Heart right ventricle (tissue), 16 donors: ENCODE data around the gene COLEC12. TPM values are rescaled to one million over a fixed set of nuclear protein-coding genes. Genes with fewer than 3 reads are reported as not detected.

Experiments used
- ATAC-seq, 8 donors: fragments of 200-7000 bp; cut with Tn5 transposase; one replicate each; pipeline ENCODE4 v1.9.1; 2020; ENCODE audit warnings: mild to moderate bottlenecking in 8 of 8, moderate library complexity in 8 of 8, moderate number of reproducible peaks in 1 of 8
- DNase-seq, 2 donors: peaks; one replicate each; pipeline ENCODE4 v3.0.0-alpha.2; 2020
- H3K27ac ChIP-seq, 10 donors: fragments of 200-600 bp; sonication (generic) in 2 of 10; one replicate each; pipeline versions ENCODE4 v1.5.0 to v1.8.0; 2020 to 2022; ENCODE audit warnings: mild to moderate bottlenecking in 3 of 10
- H3K27me3 ChIP-seq, 7 donors: fragments of 200-600 bp; one replicate each; pipeline ENCODE4 v1.8.0; 2021 to 2022; ENCODE audit warnings: mild to moderate bottlenecking in 2 of 7
- H3K36me3 ChIP-seq, 9 donors: fragments of 200-600 bp; sonication (generic) in 1 of 9; one replicate each; pipeline versions ENCODE4 v1.5.0 to v1.8.0; 2020 to 2022; ENCODE audit warnings: mild to moderate bottlenecking in 2 of 9
- H3K4me1 ChIP-seq, 9 donors: fragments of 200-600 bp; sonication (generic) in 1 of 9; one replicate each; pipeline versions ENCODE4 v1.5.0 to v1.8.0; 2020 to 2022; ENCODE audit warnings: mild to moderate bottlenecking in 4 of 9
- H3K4me3 ChIP-seq, 10 donors: fragments of 200-600 bp; sonication (generic) in 2 of 10; one replicate each; pipeline versions ENCODE4 v1.5.0 to v1.8.0; 2020 to 2022; ENCODE audit warnings: mild to moderate bottlenecking in 7 of 10, moderate library complexity in 2 of 10
- H3K9me3 ChIP-seq, 11 donors: fragments of 200-600 bp in 10 of 11; sonication (generic) in 2 of 11; one replicate each; pipeline versions ENCODE4 v1.5.0 to v1.8.0; 2013 to 2022; ENCODE audit warnings: mild to moderate bottlenecking in 2 of 11, control low read depth in 1 of 11, moderate library complexity in 1 of 11
- WGBS, 2 donors: extraction: QIAGEN DNeasy Blood & Tissue Kit; methylation state at CpG; one replicate each; pipeline ENCODE4 v1.1.7; 2013; ENCODE audit warnings: inconsistent platforms in 1 of 2; 5-methylcytosine and 5-hydroxymethylcytosine counted together
- intact Hi-C, 10 donors: fragments of 100-400 bp; cut with DNase I; formaldehyde crosslinking; loops; one replicate each; pipeline versions ENCODE4 v1.11.1 to v1.14.2; 2022
- polyA plus RNA-seq, 2 donors: library from polyadenylated mRNA; stranded (reverse); fragments of 200-250 nt; gene quantifications; one replicate each; pipeline ENCODE4 v1.2.3, GENCODE V29; 2013
- total RNA-seq, 10 donors: library from RNA; stranded (reverse); fragmentation: NEBNext Ultra II Directional in 3 of 10; extraction: Animal tissue kit (Norgen Biotek cat#: 25700) in 3 of 10; gene quantifications; one replicate each; pipeline versions ENCODE4 v1.2.1 to v1.2.4, GENCODE V29; 2021 to 2023
- TF ChIP-seq, protein P1 (sequence below), 9 donors: fragments of 200-600 bp; sonication (generic) in 2 of 9; IDR thresholded peaks; one replicate each; pipeline versions ENCODE4 v1.5.0 to v1.8.0; 2021 to 2022; ENCODE audit warnings: antibody characterized with exemption in 9 of 9, mild to moderate bottlenecking in 5 of 9, moderate library complexity in 1 of 9
- donor health status: Arrhythmogenic right ventricular cardiomyopathy.
- donor health status: ischemic (EF 13 %, LVEDD 7.1; RV severe dilation, severe dysfunction).
- donor health status: healthy with polysubstance abuse.
- donor health status: DM: no; HTN: yes; CAD: no.
- donor health status: DM: no; HTN: no; CAD: no.
- donor health status: ischemic (EF 25% LVEDD 6.9; RV normal size, moderate dysfunction).
- donor health status: ischemic (EF 25% LVEDD 5.7; RV mildly dilated, moderate dysfunction).
- donor health status: healthy.
- donor health status: DM: yes; HTN: yes; CAD: no.
- donor health status: Ischemic cardiomyopathy.
- donor health status: ischemic (EF 35%, LVEDD 5.7; RV mildly dilated, moderate dysfunction).
- donor health status: nonischemic (EF 11% LVEDD 7.7; RV severe dilation, severe dysfunction).
- donor health status: DM: yes; HTN: yes; CAD: no.
- donor health status: PGD.
- donor health status: ischemic (EF 29% LVEDD 5.4; RV normal size, mild dysfunction).
- donor health status: nonischemic (EF 23%, LVEDD 6.1; RV moderate dilation, normal function).

The COLEC12 gene
- total and polyA plus RNA-seq, 12 donors: 2.8 to 15.4 (median 6.2) TPM

DNA sequence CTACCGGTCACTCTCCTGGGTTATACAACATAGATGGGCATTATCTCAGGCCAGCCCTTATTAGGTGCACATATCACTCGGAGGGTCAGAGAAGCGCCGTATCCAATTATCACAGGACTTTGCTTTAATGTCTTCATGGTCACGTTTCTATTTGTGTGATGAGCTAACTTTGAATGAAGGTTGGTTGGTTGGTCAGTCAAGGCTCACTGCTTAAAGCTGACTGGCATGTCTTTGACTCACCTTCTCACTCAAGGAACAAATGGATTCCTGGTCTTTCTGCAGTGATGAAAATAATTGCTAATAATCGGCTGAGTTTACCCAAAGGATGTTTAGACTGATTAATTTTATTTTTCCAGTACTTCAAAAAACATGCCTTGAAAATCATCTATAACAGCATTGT, 39.7 kb downstream of the COLEC12 start:
- DNase-seq (no peak), ATAC-seq (no peak)
- TF ChIP-seq, protein P1, sequence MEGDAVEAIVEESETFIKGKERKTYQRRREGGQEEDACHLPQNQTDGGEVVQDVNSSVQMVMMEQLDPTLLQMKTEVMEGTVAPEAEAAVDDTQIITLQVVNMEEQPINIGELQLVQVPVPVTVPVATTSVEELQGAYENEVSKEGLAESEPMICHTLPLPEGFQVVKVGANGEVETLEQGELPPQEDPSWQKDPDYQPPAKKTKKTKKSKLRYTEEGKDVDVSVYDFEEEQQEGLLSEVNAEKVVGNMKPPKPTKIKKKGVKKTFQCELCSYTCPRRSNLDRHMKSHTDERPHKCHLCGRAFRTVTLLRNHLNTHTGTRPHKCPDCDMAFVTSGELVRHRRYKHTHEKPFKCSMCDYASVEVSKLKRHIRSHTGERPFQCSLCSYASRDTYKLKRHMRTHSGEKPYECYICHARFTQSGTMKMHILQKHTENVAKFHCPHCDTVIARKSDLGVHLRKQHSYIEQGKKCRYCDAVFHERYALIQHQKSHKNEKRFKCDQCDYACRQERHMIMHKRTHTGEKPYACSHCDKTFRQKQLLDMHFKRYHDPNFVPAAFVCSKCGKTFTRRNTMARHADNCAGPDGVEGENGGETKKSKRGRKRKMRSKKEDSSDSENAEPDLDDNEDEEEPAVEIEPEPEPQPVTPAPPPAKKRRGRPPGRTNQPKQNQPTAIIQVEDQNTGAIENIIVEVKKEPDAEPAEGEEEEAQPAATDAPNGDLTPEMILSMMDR (IDR thresholded peaks at IDR 0.05): no peak
- Histone ChIP-seq H3K9me3 (peaks cover 0 to 7% (median 0%) of the 10 kb centered on the region in 11 donors), H3K4me1 (peaks cover 2 to 60% (median 27%) of the 10 kb centered on the region in 9 donors), H3K27ac (no peak overlapping the region), H3K4me3 (no peak overlapping the region), H3K36me3 (no peaks in the 10 kb centered on the region), H3K27me3 (peaks cover 0 to 20% (median 0%) of the 10 kb centered on the region in 7 donors)
- intact Hi-C loops: no loop called here
- WGBS, 2 donors: 71 to 91% methylated on average over 5 to 6 of the region's 6 CpGs

DNA sequence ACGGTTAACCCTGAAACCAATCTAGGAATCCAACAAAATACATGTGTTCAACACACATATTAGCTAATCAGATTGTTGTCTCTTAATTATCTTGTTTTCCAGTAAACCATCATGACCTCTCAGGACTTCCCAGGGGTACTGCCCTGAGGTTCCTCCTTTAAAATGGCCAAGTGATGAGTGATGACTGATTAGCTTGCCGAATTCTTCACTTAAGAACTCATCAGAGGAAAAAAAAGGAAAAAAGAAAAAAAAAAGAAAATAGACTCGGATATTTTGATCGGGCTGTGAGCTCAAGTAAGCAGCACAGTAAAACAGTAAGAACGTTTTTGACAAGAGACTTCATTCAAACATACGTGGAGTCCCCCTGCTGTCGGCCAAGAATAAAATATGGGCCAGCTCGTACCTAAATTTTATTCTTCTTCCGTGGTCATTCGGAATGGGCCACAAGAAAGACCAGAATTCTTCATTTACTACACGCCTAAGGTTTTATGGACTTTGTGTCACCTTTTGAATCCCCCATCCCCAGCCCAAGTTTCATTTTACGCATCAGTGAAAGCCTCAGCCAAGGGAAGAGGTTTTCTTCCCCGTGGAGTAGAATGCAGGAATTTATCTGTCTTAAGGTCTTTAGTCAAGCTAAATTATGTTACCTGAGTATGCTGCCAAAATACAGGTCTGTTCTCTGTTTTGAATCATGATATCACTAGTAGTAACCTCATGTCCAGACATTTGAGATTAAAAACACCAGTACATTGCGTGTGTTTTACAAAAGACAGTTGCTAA, 40.5 kb downstream of the COLEC12 start:
- TF ChIP-seq, protein P1 (IDR thresholded peaks at IDR 0.05): no peak
- peaks cover 0 to 7% (median 0%) of the 10 kb centered on the region in 11 donors for H3K9me3 ChIP-seq
- ATAC-seq (no peak), DNase-seq (no peak)
- peaks cover 0 to 20% (median 0%) of the 10 kb centered on the region in 7 donors for H3K27me3 ChIP-seq
- H3K4me3 ChIP-seq: no peak overlapping the region
- intact Hi-C loops: loop anchor here in 2 of 10 donors (5.0 to 10.0 kb wide), 2 partner anchors 48 to 85 kb away; no protein-coding TSS in a partner anchor
- H3K36me3 ChIP-seq: no peaks in the 10 kb centered on the region
- H3K4me1 ChIP-seq: peaks cover 2 to 62% (median 28%) of the 10 kb centered on the region in 9 donors
- no peak overlapping the region for H3K27ac ChIP-seq
- WGBS, 2 donors: 65 to 68% methylated on average over 14 of the region's 14 CpGs

DNA sequence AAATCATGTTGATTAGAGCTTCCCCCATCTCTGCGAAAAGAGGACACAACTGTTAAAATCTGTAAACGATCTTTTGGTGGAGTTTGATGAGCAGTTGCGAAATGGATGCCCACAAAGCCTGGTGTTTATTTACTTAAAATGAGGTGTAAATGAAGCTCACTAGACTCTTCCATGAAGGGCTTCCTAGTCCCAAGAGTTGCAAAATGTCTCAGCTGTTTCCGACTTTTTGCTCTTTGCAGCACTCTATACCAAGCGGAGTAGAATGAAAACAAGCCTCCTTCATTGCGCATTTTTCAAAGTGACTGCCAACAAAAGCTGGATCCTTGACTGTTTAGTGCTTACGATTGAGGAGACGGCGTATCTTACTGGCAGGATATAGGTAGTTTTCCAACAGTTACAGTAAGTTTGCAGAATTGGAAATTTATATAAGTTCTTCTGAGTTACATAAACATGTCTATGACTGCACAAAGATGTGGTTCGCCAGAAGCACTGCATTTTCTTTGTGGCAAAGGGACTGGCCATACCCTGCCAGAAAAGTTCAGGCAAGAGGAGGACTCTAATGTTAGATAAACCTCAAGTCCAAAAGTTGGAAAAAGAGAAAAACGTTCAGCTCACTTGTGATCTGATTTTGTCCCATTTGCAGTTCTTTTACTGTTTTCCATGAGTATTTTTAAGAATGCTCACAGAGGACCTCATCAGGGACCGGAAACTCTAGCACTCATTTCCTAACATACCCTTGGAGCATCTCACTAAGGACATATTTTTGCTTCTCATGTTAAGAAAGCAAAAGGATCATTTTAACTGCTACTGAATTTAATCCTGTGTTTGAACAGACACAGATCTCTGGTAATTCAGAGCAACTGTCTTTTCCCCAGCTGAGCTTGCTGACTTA, 42.7 kb downstream of the COLEC12 start:
- ATAC-seq: peak in 6 of 8 donors; percentile 12 to 22 (median 15)
- Histone ChIP-seq H3K36me3 (no peaks in the 10 kb centered on the region), H3K27ac (peak overlapping the region; percentile 8 to 82 (median 70)), H3K27me3 (peaks cover 0 to 10% (median 0%) of the 10 kb centered on the region in 7 donors), H3K9me3 (peaks cover 0 to 9% (median 0%) of the 10 kb centered on the region in 11 donors), H3K4me3 (peak overlapping the region in 1 of 10 donors; percentile 24), H3K4me1 (peaks cover 2 to 58% (median 28%) of the 10 kb centered on the region in 9 donors)
- intact Hi-C loops: loop anchor here in 2 of 10 donors (5.0 to 10.0 kb wide), 2 partner anchors 45 to 83 kb away; no protein-coding TSS in a partner anchor
- no peak for DNase-seq
- 54 to 63% methylated on average over 12 of the region's 12 CpGs for WGBS, 2 donors
- TF ChIP-seq, protein P1 (IDR thresholded peaks at IDR 0.05): no peak

DNA sequence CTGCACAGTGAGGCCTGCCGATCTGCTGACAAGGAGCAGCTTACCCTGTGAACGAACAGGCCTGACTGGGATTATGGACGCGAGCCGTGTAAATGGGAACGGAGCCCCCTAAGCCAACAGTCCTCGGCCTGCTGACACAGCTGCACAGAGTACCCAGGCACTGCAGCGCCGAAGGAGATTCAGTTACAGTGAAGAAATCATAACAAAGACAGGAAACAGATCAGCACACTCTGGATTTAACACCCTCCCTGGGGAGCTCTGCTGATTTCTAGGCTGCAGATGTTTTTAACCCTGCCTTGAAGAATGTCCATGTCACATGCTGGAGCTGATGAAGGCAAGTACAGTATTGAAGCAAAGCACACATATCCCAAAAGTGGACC, 43.4 kb downstream of the COLEC12 start:
- 11 to 13% methylated on average over 9 of the region's 9 CpGs for whole genome bisulfite sequencing, 2 donors

More for the DNA sequence above, 43.4 kb downstream of the COLEC12 start:
- Histone ChIP-seq H3K4me3 (peak overlapping the region in 7 of 10 donors; percentile 0 to 35 (median 27)), H3K36me3 (no peaks in the 10 kb centered on the region), H3K27ac (peak overlapping the region; percentile 64 to 82 (median 70)), H3K4me1 (peaks cover 2 to 64% (median 28%) of the 10 kb centered on the region in 9 donors), H3K9me3 (peaks cover 0 to 12% (median 3%) of the 10 kb centered on the region in 11 donors), H3K27me3 (peaks cover 0 to 10% (median 0%) of the 10 kb centered on the region in 7 donors)
- intact Hi-C loops: loop anchor here in 2 of 10 donors (5.0 to 10.0 kb wide), 2 partner anchors 45 to 82 kb away; no protein-coding TSS in a partner anchor
- peak; percentile 83 to 93 (median 89) for ATAC-seq
- TF ChIP-seq, protein P1 (IDR thresholded peaks at IDR 0.05): no peak
- DNase-seq: peak; percentile 43 to 77
